HG03060 (cell line): ENCODE results near the gene IFITM1.
A peak's percentile ranks its signal among the peaks of the same experiment; 100 is the strongest.

ENCODE experiments used
- ATAC-seq: cut with Tn5 transposase; IDR thresholded peaks from one replicate; pipeline ENCODE4 v1.9.1; 2021; ENCODE audit warnings: low read depth, moderate number of reproducible peaks; ENCODE audit not compliant: unreplicated experiment

IFITM1 gene

DNA sequence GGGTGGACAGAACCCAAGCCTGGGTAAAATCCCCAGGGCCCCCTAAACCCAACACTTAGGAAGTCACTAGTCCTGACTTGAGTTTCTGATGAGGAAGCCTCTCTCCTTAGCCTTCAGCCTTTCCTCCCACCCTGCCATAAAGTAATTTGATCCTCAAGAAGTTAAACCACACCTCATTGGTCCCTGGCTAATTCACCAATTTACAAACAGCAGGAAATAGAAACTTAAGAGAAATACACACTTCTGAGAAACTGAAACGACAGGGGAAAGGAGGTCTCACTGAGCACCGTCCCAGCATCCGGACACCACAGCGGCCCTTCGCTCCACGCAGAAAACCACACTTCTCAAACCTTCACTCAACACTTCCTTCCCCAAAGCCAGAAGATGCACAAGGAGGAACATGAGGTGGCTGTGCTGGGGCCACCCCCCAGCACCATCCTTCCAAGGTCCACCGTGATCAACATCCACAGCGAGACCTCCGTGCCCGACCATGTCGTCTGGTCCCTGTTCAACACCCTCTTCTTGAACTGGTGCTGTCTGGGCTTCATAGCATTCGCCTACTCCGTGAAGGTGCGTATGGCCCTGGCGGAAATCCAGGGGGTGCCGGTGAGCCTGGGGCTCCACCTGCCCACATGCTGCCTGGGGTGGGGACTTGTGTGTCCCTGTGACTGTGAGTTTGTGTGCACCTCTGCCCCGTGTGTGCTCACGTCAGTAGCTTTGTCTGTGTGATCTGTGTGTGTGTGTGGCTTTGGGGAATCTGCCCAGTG lies at the start of gene IFITM1:
Gene IFITM1, plus strand, starts transcription at position 254 of the 767 bp plus-strand sequence. Its CDS starts 131 bp downstream, at position 385.
- ATAC-seq = no peak

- no peak for ATAC-seq
Observed at GRCh38 chr11:266676-267439, 47.0 kb upstream of the IFITM1 start.

DNA sequence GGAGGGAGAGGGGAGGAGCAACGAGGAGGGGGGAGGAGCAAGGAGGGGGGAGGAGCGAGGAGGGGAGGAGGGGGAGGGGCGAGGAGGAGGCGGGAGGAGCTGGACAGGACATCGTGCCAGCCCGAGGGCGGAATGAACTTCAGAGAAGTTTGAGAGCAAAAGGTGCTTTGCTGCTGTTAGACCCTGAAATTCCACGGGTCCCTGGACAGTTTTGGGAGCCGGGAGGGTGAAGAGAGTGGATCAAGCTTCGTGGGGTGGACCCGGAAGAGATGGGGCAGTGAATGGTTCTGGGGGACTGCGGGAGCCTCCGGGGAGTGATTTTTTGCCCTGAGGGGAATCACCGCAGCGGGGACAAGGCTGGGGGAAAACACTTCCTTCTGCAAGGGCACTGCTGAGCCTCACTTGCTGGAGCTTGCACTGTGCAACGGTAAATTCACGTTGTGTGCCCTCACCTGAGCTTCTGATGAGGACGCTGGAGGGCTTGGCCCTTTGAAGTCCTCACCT lies 46.3 kb upstream of the IFITM1 start:
- ATAC-seq = no peak

DNA sequence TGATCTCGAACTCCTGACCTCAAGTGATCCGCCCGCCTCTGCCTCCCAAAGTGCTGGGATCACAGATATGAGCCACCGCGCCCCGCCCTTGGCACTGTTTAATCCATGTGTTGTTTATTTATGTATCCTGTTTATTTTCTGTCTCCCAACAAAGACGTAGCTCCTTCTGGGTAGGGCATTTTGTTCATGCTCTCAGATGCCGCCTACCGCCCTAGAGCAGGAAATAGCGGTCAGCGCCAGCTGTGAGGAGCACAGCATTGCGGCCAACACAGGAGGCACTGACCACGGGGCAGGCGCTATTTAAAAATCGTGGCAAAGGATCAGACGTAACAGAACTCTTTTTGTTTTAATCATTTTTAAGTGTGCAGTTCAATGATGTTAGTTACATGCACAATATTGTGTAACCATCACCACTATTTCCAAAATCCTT lies 45.1 kb upstream of the IFITM1 start:
- peak; percentile 20 for ATAC-seq

- ATAC-seq = peak; percentile 72
Observed at GRCh38 chr11:269146-269890, 44.5 kb upstream of the IFITM1 start.

DNA sequence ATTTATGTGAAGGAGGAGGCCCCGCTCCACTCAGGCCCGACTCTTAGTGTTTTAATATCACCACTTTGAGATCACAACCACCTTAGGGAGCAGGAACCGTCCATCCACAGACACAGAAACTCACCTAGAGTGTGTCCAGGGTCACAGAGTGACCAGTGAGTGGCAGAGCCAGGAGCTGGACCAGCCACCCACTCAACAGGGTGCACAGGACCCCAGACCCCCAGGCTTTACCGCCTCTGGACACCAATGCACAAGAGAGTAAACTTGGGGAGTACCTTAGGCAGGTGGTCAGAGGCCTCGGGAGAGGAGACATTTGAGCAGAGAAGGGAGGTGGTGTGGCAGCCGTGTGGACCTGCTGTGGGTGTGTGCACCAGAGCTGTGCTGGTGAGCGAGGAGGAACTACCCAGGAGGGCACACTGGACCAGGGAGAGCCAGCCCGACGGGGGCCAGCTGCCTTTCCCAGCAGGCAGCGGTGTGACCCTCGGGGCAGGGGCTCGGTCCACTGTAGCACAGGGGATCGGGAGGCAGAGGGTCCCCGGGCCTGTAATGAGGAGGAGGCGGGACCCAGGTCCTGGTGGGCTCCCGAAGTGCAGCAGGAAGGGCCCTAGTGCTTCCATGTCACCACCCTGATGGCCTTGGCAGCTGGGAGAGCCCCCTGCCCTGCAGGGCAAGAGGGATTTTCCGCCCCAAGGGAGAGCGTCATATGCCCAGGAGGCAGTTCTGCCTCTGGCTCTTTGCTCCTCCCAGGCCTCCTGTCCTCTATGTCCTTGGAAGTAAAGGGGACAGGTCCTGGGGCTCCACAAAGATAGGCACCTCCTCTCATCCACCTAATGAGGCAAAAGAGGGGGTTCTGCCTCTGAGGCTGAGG lies 43.2 kb upstream of the IFITM1 start:
- no peak for ATAC-seq

DNA sequence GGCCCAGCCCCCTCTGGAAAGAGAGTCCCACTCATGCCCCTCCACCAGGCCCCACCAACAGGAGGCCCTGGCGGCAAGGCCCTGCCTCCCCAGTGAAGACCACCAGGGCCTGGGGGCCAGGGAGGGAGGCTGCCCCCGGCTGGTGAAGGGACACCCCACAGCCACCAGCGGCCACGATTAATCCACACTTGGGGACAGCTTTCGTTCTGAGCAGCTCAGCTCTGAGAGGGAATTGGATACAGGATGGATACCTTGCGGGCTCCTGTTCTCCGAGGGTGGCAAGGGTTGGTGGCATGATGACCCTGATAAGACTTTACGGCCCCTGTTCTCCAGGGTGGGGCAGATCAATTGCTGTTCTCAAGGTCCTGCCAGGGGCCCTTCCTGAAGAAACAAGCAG lies 42.5 kb upstream of the IFITM1 start:
- no peak for ATAC-seq

GRCh38 chr11:272195-272930 lies 41.5 kb upstream of the IFITM1 start:
- ATAC-seq = no peak

GRCh38 chr11:272931-273198 lies 41.0 kb upstream of the IFITM1 start:
- no peak for ATAC-seq

DNA sequence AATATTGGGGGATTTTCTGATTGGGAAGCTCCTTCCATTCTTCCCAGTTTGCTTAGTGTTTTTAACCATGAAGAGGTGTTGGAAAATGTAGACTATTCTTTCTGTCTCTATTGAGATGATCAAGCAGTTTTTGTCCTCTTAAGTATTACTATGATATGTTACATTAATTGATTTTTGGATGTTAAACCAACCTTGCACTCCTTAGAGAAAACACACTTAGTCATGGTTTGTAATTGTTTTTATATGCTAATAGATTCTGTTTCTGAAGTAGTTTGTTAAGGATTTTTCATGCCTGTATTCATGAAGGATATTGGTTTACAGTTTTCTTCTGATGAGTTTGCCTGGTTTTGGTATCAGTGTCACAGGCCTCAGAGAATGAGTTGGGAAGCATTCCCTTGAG lies 37.6 kb upstream of the IFITM1 start:
- ATAC-seq = no peak

GRCh38 chr11:278001-278951 lies 35.6 kb upstream of the IFITM1 start, which contains the start of gene NLRP6:
TSS of gene NLRP6 (plus strand) at chr11:278407. CDS start at chr11:278570, 163 bp downstream.
- ATAC-seq = no peak

GRCh38 chr11:279040-279965 lies 34.5 kb upstream of the IFITM1 start:
- no peak for ATAC-seq

- ATAC-seq = no peak
Observed at GRCh38 chr11:279966-280705, 33.7 kb upstream of the IFITM1 start.

DNA sequence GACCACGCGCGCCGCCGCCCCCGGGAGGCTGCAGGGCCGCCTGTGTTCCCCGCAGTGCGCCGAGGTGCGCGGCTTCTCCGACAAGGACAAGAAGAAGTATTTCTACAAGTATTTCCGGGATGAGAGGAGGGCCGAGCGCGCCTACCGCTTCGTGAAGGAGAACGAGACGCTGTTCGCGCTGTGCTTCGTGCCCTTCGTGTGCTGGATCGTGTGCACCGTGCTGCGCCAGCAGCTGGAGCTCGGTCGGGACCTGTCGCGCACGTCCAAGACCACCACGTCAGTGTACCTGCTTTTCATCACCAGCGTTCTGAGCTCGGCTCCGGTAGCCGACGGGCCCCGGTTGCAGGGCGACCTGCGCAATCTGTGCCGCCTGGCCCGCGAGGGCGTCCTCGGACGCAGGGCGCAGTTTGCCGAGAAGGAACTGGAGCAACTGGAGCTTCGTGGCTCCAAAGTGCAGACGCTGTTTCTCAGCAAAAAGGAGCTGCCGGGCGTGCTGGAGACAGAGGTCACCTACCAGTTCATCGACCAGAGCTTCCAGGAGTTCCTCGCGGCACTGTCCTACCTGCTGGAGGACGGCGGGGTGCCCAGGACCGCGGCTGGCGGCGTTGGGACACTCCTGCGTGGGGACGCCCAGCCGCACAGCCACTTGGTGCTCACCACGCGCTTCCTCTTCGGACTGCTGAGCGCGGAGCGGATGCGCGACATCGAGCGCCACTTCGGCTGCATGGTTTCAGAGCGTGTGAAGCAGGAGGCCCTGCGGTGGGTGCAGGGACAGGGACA lies 32.9 kb upstream of the IFITM1 start:
- no peak for ATAC-seq

- ATAC-seq = no peak
Observed at GRCh38 chr11:281486-282161, 32.2 kb upstream of the IFITM1 start.
